ENCODE measurements around the gene ITIH4. TPM values are rescaled to one million over a fixed set of nuclear protein-coding genes. Genes with fewer than 3 reads are reported as not detected.

The ITIH4 gene
- total RNA-seq, 3 donors from 2014 or later, result 1.9 to 6.0 (median 4.3) TPM

DNA sequence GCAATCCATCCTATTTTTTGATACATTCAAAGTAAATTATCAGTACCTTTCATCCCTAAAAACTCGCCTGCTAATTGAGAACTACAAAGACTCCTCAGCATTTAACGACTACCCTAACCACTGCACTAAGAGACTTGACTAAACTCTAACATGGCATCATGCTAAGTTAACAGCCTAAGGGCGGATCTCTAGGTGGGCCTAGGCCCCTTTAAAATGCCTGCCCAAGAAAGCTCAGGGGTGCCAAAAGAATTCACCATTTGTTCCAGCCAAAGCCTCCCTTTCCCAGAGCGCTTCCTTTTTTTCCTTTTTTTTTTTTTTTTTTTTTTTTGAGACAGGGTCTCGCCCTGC lies 59.2 kb downstream of the ITIH4 start:
- Histone ChIP-seq H3K9me3 (no peaks in the 10 kb centered on the region), H3K36me3 (ENCODE audit: low read depth) (no peaks in the 10 kb centered on the region), H3K4me3 (no peak overlapping the region), H3K4me1 (ENCODE audit: low read depth) (peaks cover 10% of the 10 kb centered on the region)
- intact Hi-C loops (cut with DNase I, micrococcal nuclease), result no loop called here
- TF ChIP-seq CTCF (IDR thresholded peaks at IDR 0.05), result no peak
- ATAC-seq, result peak; percentile 10
- no peak for DNase-seq

- TF ChIP-seq CTCF (IDR thresholded peaks at IDR 0.05), result no peak
- Histone ChIP-seq H3K4me1 (ENCODE audit: low read depth) (peaks cover 10% of the 10 kb centered on the region), H3K4me3 (peak within 1 kb of the TSS; percentile 75), H3K36me3 (ENCODE audit: low read depth) (no peaks in the 10 kb centered on the region), H3K9me3 (no peaks in the 10 kb centered on the region)
- ATAC-seq (peak; percentile 99), DNase-seq (peak; percentile 93 to 95 (median 94))
- intact Hi-C loops (cut with DNase I, micrococcal nuclease), result no loop called here
These were observed 59.8 kb downstream of the ITIH4 start, which contains the start of gene NEK4 for GRCh38 chr3:52770496-52771333. TSS of gene NEK4 (minus strand) at chr3:52770940. CDS start at chr3:52770746, 194 bp downstream.

GRCh38 chr3:52769786-52770455 lies 60.6 kb downstream of the ITIH4 start:
- DNase-seq (no peak), ATAC-seq (no peak)
- Histone ChIP-seq H3K4me3 (peak overlapping the region; percentile 75), H3K36me3 (ENCODE audit: low read depth) (no peaks in the 10 kb centered on the region), H3K9me3 (no peaks in the 10 kb centered on the region), H3K4me1 (ENCODE audit: low read depth) (peaks cover 10% of the 10 kb centered on the region)
- TF ChIP-seq CTCF (IDR thresholded peaks at IDR 0.05), result no peak
- intact Hi-C loops (cut with DNase I, micrococcal nuclease), result no loop called here

DNA sequence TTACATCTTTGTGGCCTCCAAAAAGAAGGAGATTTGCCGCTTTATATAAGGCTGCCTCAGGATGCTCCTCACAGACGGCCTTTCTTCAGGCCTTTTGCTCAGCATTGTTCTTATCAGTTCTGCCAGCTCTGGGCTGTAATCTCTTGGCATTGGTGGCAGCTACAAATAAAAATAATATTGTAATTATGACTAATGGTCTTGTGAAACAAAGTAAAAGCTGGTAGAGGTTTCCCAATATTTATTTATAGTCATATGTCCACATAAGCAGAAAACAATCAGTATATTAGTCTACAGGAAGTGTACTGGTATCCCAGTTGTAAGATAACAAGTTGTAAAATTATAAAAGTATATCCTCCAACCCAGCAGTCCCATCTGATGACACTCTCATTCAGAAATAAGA lies 67.0 kb downstream of the ITIH4 start:
- intact Hi-C loops (cut with DNase I, micrococcal nuclease), result no loop called here
- DNase-seq (no peak), ATAC-seq (no peak)
- no peak for TF ChIP-seq CTCF (IDR thresholded peaks at IDR 0.05)
- Histone ChIP-seq H3K9me3 (no peaks in the 10 kb centered on the region), H3K36me3 (ENCODE audit: low read depth) (no peaks in the 10 kb centered on the region), H3K4me3 (no peak overlapping the region), H3K4me1 (ENCODE audit: low read depth) (no peaks in the 10 kb centered on the region)

Small RNA genes within 50 kb of the gene (microRNA-seq; reads per million reads assigned to microRNA genes)
- gene MIR8064, result not detected

Other genes with a start within 250 kb of the ITIH4 start
- gene PBRM1, start 144.8 kb downstream of the ITIH4 start, total RNA-seq, result 10 to 100 TPM; 48.5 to 86.1 (median 56.8) TPM
- 10 to 100 TPM; 39.2 to 54.4 (median 47.7) TPM for gene GNL3, start 144.6 kb downstream of the ITIH4 start, total RNA-seq
- gene GLT8D1, start 124.9 kb downstream of the ITIH4 start, total RNA-seq, result 10 to 100 TPM; 24.4 to 36.0 (median 30.7) TPM
- gene SPCS1, start 124.6 kb downstream of the ITIH4 start, total RNA-seq, result 100 to 1,000 TPM in 1 of 3 donors, 10 to 100 TPM in 2; 61.0 to 105 (median 80.4) TPM
- gene NEK4, start 59.7 kb downstream of the ITIH4 start, total RNA-seq, result 10 to 100 TPM; 19.9 to 33.9 (median 20.2) TPM
- gene ITIH1, start 53.1 kb downstream of the ITIH4 start, total RNA-seq, result not detected
- 1 to 10 TPM in 1 of 3 donors, under 1 TPM in 2; 0.72 to 1.4 (median 0.89) TPM for gene ITIH3, start 35.9 kb downstream of the ITIH4 start, total RNA-seq
- 1 to 10 TPM; 1.9 to 5.3 (median 4.0) TPM for gene MUSTN1, start 4.3 kb upstream of the ITIH4 start, total RNA-seq
- 10 to 100 TPM in 2 of 3 donors, 1 to 10 TPM in 1; 9.3 to 14.8 (median 11.1) TPM for gene STIMATE, start 66.9 kb upstream of the ITIH4 start, total RNA-seq
- 10 to 100 TPM; 19.7 to 22.8 (median 19.8) TPM for gene SFMBT1, start 215.4 kb upstream of the ITIH4 start, total RNA-seq

Measured in mucosa of descending colon (tissue), 3 donors.